MM.1S (cell line): Measurements from ENCODE around the gene CUTA.

Experiments
- EZH2 ChIP-seq: fragments of 300-600 bp; sonication (generic); optimal IDR thresholded peaks from 2 replicates; pipeline ENCODE3; 2017; ENCODE audit warnings: low read depth, mild to moderate bottlenecking, antibody characterized with exemption, low read length, mixed read lengths
- EZH2phosphoT487 ChIP-seq: fragments of 300-600 bp; sonication (generic); IDR thresholded peaks from 2 replicates; pipeline ENCODE4 v1.6.1; 2018; ENCODE audit warnings: antibody characterized with exemption, low read length
- TF ChIP-seq, protein P1 (sequence below): fragments of 300-600 bp; sonication (generic); IDR thresholded peaks from 2 replicates; pipeline ENCODE4 v1.5.1; 2016; ENCODE audit warnings: antibody characterized with exemption, low read length, mixed read lengths

DNA sequence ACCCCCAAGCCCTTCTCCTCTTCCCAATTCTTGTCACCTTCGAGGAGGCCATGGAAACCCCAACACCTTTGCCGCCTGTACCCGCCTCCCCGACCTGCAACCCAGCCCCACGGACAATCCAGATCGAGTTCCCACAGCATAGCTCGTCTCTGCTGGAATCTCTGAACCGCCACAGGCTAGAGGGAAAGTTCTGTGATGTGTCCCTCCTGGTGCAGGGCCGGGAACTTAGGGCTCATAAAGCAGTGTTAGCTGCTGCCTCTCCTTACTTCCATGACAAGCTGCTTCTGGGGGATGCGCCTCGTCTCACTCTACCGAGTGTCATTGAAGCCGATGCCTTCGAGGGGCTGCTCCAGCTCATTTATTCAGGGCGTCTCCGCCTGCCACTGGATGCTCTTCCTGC is 37.1 kb upstream of the CUTA start:
- TF ChIP-seq EZH2 (no peak), EZH2phosphoT487 (no peak)
- TF ChIP-seq, protein P1, sequence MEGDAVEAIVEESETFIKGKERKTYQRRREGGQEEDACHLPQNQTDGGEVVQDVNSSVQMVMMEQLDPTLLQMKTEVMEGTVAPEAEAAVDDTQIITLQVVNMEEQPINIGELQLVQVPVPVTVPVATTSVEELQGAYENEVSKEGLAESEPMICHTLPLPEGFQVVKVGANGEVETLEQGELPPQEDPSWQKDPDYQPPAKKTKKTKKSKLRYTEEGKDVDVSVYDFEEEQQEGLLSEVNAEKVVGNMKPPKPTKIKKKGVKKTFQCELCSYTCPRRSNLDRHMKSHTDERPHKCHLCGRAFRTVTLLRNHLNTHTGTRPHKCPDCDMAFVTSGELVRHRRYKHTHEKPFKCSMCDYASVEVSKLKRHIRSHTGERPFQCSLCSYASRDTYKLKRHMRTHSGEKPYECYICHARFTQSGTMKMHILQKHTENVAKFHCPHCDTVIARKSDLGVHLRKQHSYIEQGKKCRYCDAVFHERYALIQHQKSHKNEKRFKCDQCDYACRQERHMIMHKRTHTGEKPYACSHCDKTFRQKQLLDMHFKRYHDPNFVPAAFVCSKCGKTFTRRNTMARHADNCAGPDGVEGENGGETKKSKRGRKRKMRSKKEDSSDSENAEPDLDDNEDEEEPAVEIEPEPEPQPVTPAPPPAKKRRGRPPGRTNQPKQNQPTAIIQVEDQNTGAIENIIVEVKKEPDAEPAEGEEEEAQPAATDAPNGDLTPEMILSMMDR, result no peak
